Ascending aorta (tissue), 2 donors: ENCODE measurements around the gene MYCBPAP. TPM values are rescaled to one million over a fixed set of nuclear protein-coding genes. Genes with fewer than 3 reads are reported as not detected.
"Not testable (repeated sequence)": the region's sequence is repeated elsewhere in the genome, so short reads cannot be mapped to it uniquely, and the experiment has no call there.

ENCODE experiments used
- DNase-seq, 2 donors: peaks; one replicate each; pipeline ENCODE4 v3.0.0-alpha.2; 2019; ENCODE audit warnings: low spot score in 2 of 2
- H3K27ac ChIP-seq, 2 donors: fragments of 200-600 bp; sonication (generic); one replicate each; pipeline ENCODE4 v1.5.1; 2016 to 2017; ENCODE audit warnings: mild to moderate bottlenecking in 1 of 2
- H3K27me3 ChIP-seq: fragments of 200-600 bp; sonication (generic); one replicate; pipeline ENCODE4 v1.5.1; 2017
- H3K36me3 ChIP-seq, 2 donors: fragments of 200-600 bp; sonication (generic); one replicate each; pipeline ENCODE4 v1.5.1; 2016
- H3K4me1 ChIP-seq, 2 donors: fragments of 200-600 bp; sonication (generic); one replicate each; pipeline ENCODE4 v1.5.1; 2016 to 2017; ENCODE audit warnings: mild to moderate bottlenecking in 1 of 2
- H3K4me3 ChIP-seq, 2 donors: fragments of 200-600 bp; sonication (generic); one replicate each; pipeline ENCODE4 v1.5.1; 2016 to 2017; ENCODE audit warnings: mild to moderate bottlenecking in 1 of 2
- H3K9me3 ChIP-seq, 2 donors: fragments of 200-600 bp; sonication (generic); one replicate each; pipeline ENCODE4 v1.5.1; 2016
- intact Hi-C: fragments of 100-400 bp; cut with DNase I; formaldehyde crosslinking; loops from one replicate; pipeline ENCODE4 v1.15.1; 2023
- total RNA-seq: library from RNA; depleted of rRNA; stranded (reverse); fragments of >200 nt; gene quantifications from one replicate; pipeline ENCODE4 v1.1.0, GENCODE V29; 2016
- TF ChIP-seq, protein P1 (sequence below), 3 experiments: fragments of 200-600 bp in 2 of 3; fragments of 450-650 bp in 1 of 3; sonication (generic) in 2 of 3; IDR thresholded peaks; one replicate each; pipeline ENCODE4 v1.5.1; 2016 to 2019; ENCODE audit warnings: antibody characterized with exemption in 3 of 3, mild to moderate bottlenecking in 1 of 3, moderate library complexity in 1 of 3

The MYCBPAP gene
- total RNA-seq, 1 donor from 2014 or later, result 7.9 TPM

DNA sequence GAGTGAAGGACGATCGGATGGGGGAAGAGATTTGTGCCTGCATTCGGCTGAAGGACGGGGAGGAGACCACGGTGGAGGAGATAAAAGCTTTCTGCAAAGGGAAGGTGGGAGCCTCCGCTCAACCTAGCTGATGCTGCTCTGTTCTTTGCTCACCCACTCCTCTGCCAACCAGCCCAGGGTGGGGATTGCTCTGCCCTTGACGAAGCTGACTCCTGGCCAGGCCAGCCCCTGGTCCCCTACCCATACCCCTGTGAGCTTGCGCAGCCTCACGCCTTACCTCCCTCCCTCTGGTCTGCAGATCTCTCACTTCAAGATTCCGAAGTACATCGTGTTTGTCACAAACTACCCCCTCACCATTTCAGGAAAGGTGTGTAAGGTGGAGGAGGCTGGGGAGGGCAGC, 34.3 kb upstream of the MYCBPAP start:
- no peak overlapping the region for H3K4me3 ChIP-seq
- DNase-seq, result no peak
- H3K4me1 ChIP-seq, result peaks cover 0 to 10% of the 10 kb centered on the region in 2 donors
- peaks cover 0 to 17% of the 10 kb centered on the region in 2 donors for H3K36me3 ChIP-seq
- no peaks in the 10 kb centered on the region for H3K9me3 ChIP-seq
- intact Hi-C loops, result no loop called here
- no peaks in the 10 kb centered on the region for H3K27me3 ChIP-seq
- no peak overlapping the region for H3K27ac ChIP-seq
- TF ChIP-seq, protein P1, sequence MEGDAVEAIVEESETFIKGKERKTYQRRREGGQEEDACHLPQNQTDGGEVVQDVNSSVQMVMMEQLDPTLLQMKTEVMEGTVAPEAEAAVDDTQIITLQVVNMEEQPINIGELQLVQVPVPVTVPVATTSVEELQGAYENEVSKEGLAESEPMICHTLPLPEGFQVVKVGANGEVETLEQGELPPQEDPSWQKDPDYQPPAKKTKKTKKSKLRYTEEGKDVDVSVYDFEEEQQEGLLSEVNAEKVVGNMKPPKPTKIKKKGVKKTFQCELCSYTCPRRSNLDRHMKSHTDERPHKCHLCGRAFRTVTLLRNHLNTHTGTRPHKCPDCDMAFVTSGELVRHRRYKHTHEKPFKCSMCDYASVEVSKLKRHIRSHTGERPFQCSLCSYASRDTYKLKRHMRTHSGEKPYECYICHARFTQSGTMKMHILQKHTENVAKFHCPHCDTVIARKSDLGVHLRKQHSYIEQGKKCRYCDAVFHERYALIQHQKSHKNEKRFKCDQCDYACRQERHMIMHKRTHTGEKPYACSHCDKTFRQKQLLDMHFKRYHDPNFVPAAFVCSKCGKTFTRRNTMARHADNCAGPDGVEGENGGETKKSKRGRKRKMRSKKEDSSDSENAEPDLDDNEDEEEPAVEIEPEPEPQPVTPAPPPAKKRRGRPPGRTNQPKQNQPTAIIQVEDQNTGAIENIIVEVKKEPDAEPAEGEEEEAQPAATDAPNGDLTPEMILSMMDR (IDR thresholded peaks at IDR 0.05), result no peak

DNA sequence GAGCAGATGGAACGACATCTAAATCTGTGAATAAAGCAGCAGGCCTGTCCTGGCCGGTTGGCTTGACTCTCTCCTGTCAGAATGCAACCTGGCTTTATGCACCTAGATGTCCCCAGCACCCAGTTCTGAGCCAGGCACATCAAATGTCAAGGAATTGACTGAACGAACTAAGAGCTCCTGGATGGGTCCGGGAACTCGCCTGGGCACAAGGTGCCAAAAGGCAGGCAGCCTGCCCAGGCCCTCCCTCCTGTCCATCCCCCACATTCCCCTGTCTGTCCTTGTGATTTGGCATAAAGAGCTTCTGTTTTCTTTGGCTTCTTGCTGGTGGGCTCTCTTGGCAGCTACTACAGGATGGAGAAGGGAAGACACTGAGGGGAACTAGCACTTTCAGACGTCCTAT, 33.7 kb upstream of the MYCBPAP start:
- no peaks in the 10 kb centered on the region for H3K9me3 ChIP-seq
- H3K27me3 ChIP-seq, result no peaks in the 10 kb centered on the region
- DNase-seq, result no peak
- no peak overlapping the region for H3K27ac ChIP-seq
- intact Hi-C loops, result no loop called here
- TF ChIP-seq, protein P1 (IDR thresholded peaks at IDR 0.05), result no peak
- peaks cover 1 to 7% of the 10 kb centered on the region in 2 donors for H3K4me1 ChIP-seq
- H3K36me3 ChIP-seq, result peaks cover 0 to 17% of the 10 kb centered on the region in 2 donors
- no peak overlapping the region for H3K4me3 ChIP-seq

DNA sequence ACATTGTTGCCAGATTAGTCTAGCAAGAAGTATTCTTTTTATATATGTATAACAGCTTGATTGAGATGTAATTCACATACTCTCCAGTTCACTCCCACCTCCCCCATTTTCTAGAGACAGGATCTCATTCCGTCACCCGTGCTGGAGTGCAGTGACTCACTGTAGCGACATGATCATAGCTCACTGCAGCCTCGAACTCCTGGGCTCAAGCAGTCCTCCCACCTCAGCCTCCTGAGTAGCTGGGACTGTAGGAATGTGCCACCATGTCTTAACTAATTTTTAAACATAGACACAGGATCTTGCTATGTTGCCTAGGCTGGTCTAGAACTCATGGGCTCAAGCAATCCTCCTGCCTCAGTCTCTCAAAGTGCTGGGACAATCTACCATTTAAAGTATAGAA, 32.9 kb upstream of the MYCBPAP start:
- no peak for DNase-seq
- Histone ChIP-seq H3K36me3 (peaks cover 0 to 17% of the 10 kb centered on the region in 2 donors), H3K4me1 (peaks cover 5 to 13% of the 10 kb centered on the region in 2 donors), H3K27me3 (no peaks in the 10 kb centered on the region), H3K27ac (no peak overlapping the region), H3K9me3 (no peaks in the 10 kb centered on the region), H3K4me3 (no peak overlapping the region)
- intact Hi-C loops, result no loop called here
- TF ChIP-seq, protein P1 (IDR thresholded peaks at IDR 0.05), result no peak

DNA sequence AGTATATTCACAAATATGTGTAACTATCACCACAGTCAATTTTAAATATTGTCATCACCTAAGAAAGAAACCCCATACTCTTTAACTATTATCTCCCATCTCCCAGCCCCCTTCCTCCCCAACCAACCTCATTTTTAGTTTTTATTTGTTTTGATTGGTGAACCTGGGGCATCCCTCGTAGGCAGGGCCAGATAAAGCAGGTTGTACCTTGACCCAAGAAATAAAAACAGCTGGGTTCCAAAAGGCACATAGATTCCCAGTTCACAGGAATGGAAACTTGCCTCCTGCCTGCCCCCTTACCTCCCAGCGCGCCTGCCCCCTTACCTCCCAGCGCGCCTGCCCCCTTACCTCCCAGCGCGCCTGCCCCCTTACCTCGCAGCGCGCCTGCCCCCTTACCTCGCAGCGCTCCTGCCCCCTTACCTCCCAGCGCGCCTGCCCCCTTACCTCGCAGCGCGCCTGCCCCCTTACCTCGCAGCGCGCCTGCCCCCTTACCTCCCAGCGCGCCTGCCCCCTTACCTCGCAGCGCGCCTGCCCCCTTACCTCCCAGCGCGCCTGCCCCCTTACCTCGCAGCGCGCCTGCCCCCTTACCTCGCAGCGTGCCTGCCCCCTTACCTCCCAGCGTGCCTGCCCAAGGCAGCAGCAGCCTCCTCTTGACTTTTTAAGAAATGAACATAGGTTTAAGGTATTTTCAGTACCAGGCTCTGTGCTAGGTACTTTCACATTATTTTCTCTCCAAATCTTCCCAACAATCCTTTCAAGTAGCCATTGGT, 32.3 kb upstream of the MYCBPAP start:
- DNase-seq, H3K4me3 ChIP-seq, H3K9me3 ChIP-seq, H3K27me3 ChIP-seq, intact Hi-C loops, H3K27ac ChIP-seq: not testable (repeated sequence)
- peaks cover 0 to 14% of the 10 kb centered on the region in 2 donors for H3K36me3 ChIP-seq
- peaks cover 5 to 17% of the 10 kb centered on the region in 2 donors for H3K4me1 ChIP-seq

DNA sequence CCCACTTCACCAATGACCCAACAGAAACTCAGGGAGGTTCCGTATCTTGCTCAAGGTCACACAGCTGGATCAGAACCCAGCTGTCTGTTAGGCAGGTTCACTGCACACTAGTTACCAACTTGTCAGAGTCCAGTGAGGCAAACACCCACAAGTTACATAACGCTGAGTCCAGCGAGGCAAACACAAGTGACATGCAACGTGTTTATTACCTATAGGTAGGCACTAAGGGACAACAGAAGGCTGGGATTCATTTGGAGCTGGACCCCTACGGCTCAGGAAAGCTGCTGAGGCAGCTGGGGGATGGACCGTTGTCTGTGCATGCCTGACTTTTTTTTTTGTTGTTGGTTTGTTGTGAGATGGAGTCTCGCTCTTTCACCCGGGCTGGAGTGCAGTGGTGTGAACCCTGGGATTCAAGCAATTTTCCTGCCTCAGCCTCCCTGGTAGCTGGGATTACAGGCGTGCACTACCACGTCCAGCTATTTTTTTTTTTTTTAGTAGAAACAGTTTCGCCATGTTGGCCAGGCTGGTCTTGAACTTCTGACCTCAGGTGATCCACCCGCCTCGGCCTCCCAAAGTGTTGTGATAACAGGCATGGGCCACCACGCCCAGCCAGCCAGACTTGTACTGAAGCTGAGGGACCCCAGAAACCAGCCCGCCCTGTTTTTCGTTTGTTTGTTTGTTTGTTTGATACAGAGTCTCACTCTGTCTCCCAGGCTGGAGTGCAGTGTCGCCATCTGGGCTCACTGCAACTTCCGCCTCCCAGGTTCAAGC, 31.5 kb upstream of the MYCBPAP start:
- peaks cover 0 to 11% of the 10 kb centered on the region in 2 donors for H3K36me3 ChIP-seq
- no peak for DNase-seq
- peaks cover 5 to 18% of the 10 kb centered on the region in 2 donors for H3K4me1 ChIP-seq
- H3K27me3 ChIP-seq, result no peaks in the 10 kb centered on the region
- H3K27ac ChIP-seq, result no peak overlapping the region
- H3K4me3 ChIP-seq, result no peak overlapping the region
- H3K9me3 ChIP-seq, result no peaks in the 10 kb centered on the region
- intact Hi-C loops, result no loop called here
- TF ChIP-seq, protein P1 (IDR thresholded peaks at IDR 0.05), result no peak

DNA sequence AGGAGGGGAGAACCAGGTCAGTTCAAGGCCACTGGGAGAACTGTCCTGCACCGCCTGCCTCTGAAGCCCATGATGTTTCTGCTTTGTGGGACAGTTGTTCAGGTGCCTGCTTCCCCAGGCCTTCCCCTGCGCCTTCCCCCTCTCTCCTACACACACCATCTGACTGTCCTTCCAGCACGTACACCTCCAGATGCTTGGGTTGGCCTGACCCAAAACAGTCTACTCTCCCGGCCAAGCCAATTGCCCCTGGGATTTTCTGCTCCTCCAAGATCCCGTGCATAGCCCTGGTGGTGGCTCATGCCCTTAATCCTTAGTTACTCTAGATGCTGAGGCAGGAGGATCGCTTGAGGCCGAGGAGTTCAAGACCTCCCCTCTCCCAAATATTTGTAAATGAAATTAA, 30.3 kb upstream of the MYCBPAP start:
- Histone ChIP-seq H3K27me3 (no peaks in the 10 kb centered on the region), H3K4me3 (peak overlapping the region; percentile 68 to 71), H3K4me1 (peaks cover 7 to 22% of the 10 kb centered on the region in 2 donors), H3K36me3 (peaks cover 3 to 13% of the 10 kb centered on the region in 2 donors), H3K9me3 (no peaks in the 10 kb centered on the region), H3K27ac (peak overlapping the region; percentile 79 to 88)
- intact Hi-C loops, result loop anchor here (1.0 to 2.0 kb wide), 2 partner anchors 31 to 64 kb away; partner anchors contain the start of gene MYCBPAP
- TF ChIP-seq, protein P1 (IDR thresholded peaks at IDR 0.05), result no peak
- DNase-seq, result no peak
